ENCODE data around the gene MAP1LC3A. TPM values are rescaled to one million over a fixed set of nuclear protein-coding genes. Genes with fewer than 3 reads are reported as not detected.
A peak's percentile ranks its signal among the peaks of the same experiment; 100 is the strongest.

MAP1LC3A gene
- total RNA-seq (10 to 100 TPM; 11.7 to 85.7 (median 29.7) TPM), polyA plus RNA-seq (10 to 100 TPM; 63.2 to 98.4 (median 68.7) TPM)
- long read RNA-seq, donor 1, transcript MAP1LC3A-201 (4 exons, 1,574 nt): major isoform, 19 of 27 reads
- long read RNA-seq, donor 1, partial matches to known transcripts: 8 of 27 reads
- long read RNA-seq, donor 1, other reads (novel, unspliced or antisense): 0 of 27 reads
- long read RNA-seq, donor 2, transcript MAP1LC3A-201 (4 exons, 1,574 nt): major isoform, 27 of 32 reads
- long read RNA-seq, donor 2, partial matches to known transcripts: 0 of 32 reads
- long read RNA-seq, donor 2, other reads (novel, unspliced or antisense): 0 of 32 reads
- long read RNA-seq, donor 3, transcript MAP1LC3A-201 (4 exons, 1,574 nt): major isoform, 7 of 7 reads
- long read RNA-seq, donor 3, partial matches to known transcripts: 0 of 7 reads
- long read RNA-seq, donor 3, other reads (novel, unspliced or antisense): 0 of 7 reads
- long read RNA-seq, donor 4, partial matches to known transcripts: 0 of 3 reads
- long read RNA-seq, donor 4, other reads (novel, unspliced or antisense): 0 of 3 reads
- long read RNA-seq, donor 5, transcript MAP1LC3A-201 (4 exons, 1,574 nt): major isoform, 17 of 18 reads
- long read RNA-seq, donor 5, partial matches to known transcripts: 0 of 18 reads
- long read RNA-seq, donor 5, other reads (novel, unspliced or antisense): 0 of 18 reads
- long read RNA-seq, donor 6, transcript MAP1LC3A-201 (4 exons, 1,574 nt): major isoform, 33 of 34 reads
- long read RNA-seq, donor 6, partial matches to known transcripts: 0 of 34 reads
- long read RNA-seq, donor 6, other reads (novel, unspliced or antisense): 0 of 34 reads
- long read RNA-seq, donor 7, transcript MAP1LC3A-201 (4 exons, 1,574 nt): major isoform, 30 of 33 reads
- long read RNA-seq, donor 7, partial matches to known transcripts: 0 of 33 reads
- long read RNA-seq, donor 7, other reads (novel, unspliced or antisense): 0 of 33 reads
- long read RNA-seq, donor 8, transcript MAP1LC3A-201 (4 exons, 1,574 nt): major isoform, 6 of 7 reads
- long read RNA-seq, donor 8, partial matches to known transcripts: 0 of 7 reads
- long read RNA-seq, donor 8, other reads (novel, unspliced or antisense): 0 of 7 reads
- long read RNA-seq, donor 9, transcript MAP1LC3A-201 (4 exons, 1,574 nt): major isoform, 16 of 26 reads
- long read RNA-seq, donor 9, partial matches to known transcripts: 8 of 26 reads
- long read RNA-seq, donor 9, other reads (novel, unspliced or antisense): 0 of 26 reads
- long read RNA-seq, donor 10, transcript MAP1LC3A-201 (4 exons, 1,574 nt): major isoform, 6 of 6 reads
- long read RNA-seq, donor 10, partial matches to known transcripts: 0 of 6 reads
- long read RNA-seq, donor 10, other reads (novel, unspliced or antisense): 0 of 6 reads

- DNase-seq: peak; percentile 97 to 99
- Histone ChIP-seq H3K36me3 (peaks cover 0 to 3% (median 0%) of the 10 kb centered on the region in 4 donors), H3K27me3 (no peaks in the 10 kb centered on the region), H3K27ac (peak within 1 kb of the TSS; percentile 74 to 97 (median 95)), H3K4me1 (peaks cover 10 to 29% (median 23%) of the 10 kb centered on the region in 4 donors), H3K4me3 (peak within 1 kb of the TSS; percentile 60 to 89 (median 76)), H3K9me3 (no peaks in the 10 kb centered on the region)
- intact Hi-C loops (cut with DNase I; ENCODE audit: low total_unique reads): no loop called here
- 1 to 5% (median 4%) methylated on average over 40 to 103 of the region's 103 CpGs for WGBS, 5 donors
- peak; percentile 62 to 90 (median 70) for TF ChIP-seq POLR2AphosphoS5 (IDR thresholded peaks at IDR 0.05)
- no peak for TF ChIP-seq POLR2A (IDR thresholded peaks at IDR 0.05)
Observed at GRCh38 chr20:34558320-34559218, at the start of gene MAP1LC3A. Gene MAP1LC3A (plus strand): TSS chr20:34558718. CDS start chr20:34558869, 151 bp downstream.

- Histone ChIP-seq H3K9me3 (no peaks in the 10 kb centered on the region), H3K27me3 (no peaks in the 10 kb centered on the region), H3K4me1 (peaks cover 4 to 16% (median 10%) of the 10 kb centered on the region in 4 donors), H3K36me3 (peaks cover 15 to 60% (median 51%) of the 10 kb centered on the region in 4 donors), H3K4me3 (no peak overlapping the region), H3K27ac (no peak overlapping the region)
- 90 to 100% (median 94%) methylated on average over 1 of the region's 1 CpG for WGBS, 5 donors
- intact Hi-C loops (cut with DNase I; ENCODE audit: low total_unique reads): no loop called here
- DNase-seq: no peak
- TF ChIP-seq EP300 (IDR thresholded peaks at IDR 0.05) (no peak), POLR2AphosphoS5 (IDR thresholded peaks at IDR 0.05) (no peak), CTCF (IDR thresholded peaks at IDR 0.05) (no peak), POLR2A (IDR thresholded peaks at IDR 0.05) (no peak)
Observed at GRCh38 chr20:34510575-34510974, 47.9 kb upstream of the MAP1LC3A start.

- DNase-seq: no peak
- Histone ChIP-seq H3K27ac (no peak overlapping the region), H3K36me3 (peaks cover 15 to 47% (median 38%) of the 10 kb centered on the region in 4 donors), H3K9me3 (no peaks in the 10 kb centered on the region), H3K4me3 (no peak overlapping the region), H3K27me3 (no peaks in the 10 kb centered on the region), H3K4me1 (peaks cover 4 to 17% (median 15%) of the 10 kb centered on the region in 4 donors)
- intact Hi-C loops (cut with DNase I; ENCODE audit: low total_unique reads): no loop called here
- WGBS, 5 donors: 83 to 93% (median 86%) methylated on average over 3 of the region's 3 CpGs
- TF ChIP-seq CTCF (IDR thresholded peaks at IDR 0.05): no peak
- TF ChIP-seq POLR2A (IDR thresholded peaks at IDR 0.05): no peak
- no peak for TF ChIP-seq EP300 (IDR thresholded peaks at IDR 0.05)
- no peak for TF ChIP-seq POLR2AphosphoS5 (IDR thresholded peaks at IDR 0.05)
Observed at GRCh38 chr20:34511891-34512265, 46.6 kb upstream of the MAP1LC3A start.

Measured in stomach (tissue), 19 donors.